GM19238 (cell line): ENCODE data around the gene PPP1R3C.

Experiments
- DNase-seq: peaks from one replicate; pipeline ENCODE4 v3.0.0; 2011; ENCODE audit warnings: low spot score; ENCODE audit not compliant: insufficient read length

PPP1R3C gene

GRCh38 chr10:91629715-91630549, 2.9 kb downstream of the PPP1R3C start:
- no peak for DNase-seq

DNA sequence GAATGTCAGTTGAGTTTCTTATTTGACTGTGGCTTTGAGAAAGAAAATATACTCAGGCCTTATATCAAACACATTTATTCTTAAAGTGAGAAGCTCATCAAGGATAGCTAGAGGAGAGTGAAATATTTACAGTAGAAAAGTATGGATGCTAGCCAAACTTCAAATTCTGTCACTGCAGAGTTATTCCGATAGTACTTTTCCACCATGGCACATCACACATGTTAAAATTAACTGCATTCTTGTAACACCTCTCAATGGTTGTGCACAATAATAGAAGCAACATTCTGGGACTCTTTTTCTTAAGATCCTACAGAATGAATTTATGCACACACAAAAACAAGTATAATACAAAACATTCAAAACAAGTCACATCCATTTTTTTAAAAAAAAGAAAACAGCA, 4.5 kb downstream of the PPP1R3C start:
- no peak for DNase-seq

GRCh38 chr10:91627344-91628102, 5.3 kb downstream of the PPP1R3C start:
- DNase-seq, result no peak

- no peak for DNase-seq
Measured at GRCh38 chr10:91626936-91627335, 5.9 kb downstream of the PPP1R3C start.

DNA sequence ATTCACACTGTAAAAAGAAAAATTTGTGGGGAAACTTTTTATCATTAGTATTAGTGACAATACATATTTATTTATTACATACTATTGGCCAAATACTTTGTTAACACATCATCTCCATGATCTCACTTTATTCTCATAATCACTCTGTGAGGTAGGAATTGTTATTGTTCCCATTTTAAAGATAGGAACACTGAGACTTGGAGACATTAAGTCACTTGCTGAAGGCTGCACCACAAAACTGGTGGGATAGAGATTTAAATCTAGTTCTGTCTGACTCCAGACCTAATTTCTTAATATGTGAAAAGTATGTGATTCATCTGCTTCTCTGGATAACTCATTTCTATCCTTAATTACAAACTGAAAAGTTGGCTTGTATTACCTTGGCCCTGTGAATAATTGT, 8.2 kb downstream of the PPP1R3C start:
- DNase-seq, result no peak

DNA sequence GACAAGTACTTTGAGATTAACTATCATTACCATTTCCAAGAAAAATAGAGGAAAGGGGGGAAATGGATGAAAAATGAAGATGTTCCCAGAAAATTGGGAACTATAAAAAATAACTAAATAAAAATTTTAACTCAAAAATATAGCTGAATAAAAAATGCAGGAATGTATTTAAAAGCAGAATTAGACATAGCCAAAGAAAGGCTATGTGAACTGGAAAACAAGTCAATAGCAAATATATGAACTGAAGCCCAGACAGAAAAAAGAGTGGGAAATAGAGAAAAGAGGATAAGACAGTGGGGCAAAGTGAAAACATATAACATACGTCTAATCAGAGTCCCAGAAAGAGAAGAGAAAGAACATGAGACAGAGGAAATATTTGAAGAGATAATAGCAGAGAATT, 10.3 kb downstream of the PPP1R3C start:
- DNase-seq, result no peak

DNA sequence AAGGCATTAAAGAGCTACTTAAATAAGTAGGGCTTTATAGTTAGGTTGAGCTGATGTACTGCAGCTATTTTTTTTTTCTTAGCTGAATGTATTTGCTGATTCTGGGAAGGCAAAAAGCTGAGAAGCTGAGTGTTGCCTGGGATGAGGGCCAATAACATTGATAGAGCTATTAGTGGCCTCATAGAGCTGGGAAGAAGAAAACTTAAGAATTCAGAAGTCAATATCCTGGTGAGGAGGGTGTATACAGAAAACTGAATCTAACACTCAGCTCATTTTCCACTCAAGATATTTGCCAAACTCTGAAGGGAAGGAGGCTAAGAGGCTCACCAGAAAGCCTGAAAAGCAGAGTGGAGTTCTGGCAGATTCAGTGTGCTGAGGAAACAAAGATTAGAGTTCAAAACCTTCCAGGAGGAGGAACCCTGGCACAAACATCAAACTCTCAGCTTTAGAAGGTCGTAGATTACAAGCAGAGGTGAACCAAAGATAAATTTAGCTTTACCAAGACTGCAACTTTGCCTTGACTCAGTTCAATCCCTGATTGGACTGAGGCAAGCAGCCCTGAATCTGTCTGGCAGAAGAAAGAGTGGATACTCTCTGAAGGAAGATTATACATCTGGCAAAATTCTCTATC, 11.3 kb downstream of the PPP1R3C start:
- no peak for DNase-seq

- no peak for DNase-seq
Measured at GRCh38 chr10:91617072-91617609, 15.7 kb downstream of the PPP1R3C start.

GRCh38 chr10:91616137-91616536, 16.7 kb downstream of the PPP1R3C start:
- DNase-seq, result no peak

DNA sequence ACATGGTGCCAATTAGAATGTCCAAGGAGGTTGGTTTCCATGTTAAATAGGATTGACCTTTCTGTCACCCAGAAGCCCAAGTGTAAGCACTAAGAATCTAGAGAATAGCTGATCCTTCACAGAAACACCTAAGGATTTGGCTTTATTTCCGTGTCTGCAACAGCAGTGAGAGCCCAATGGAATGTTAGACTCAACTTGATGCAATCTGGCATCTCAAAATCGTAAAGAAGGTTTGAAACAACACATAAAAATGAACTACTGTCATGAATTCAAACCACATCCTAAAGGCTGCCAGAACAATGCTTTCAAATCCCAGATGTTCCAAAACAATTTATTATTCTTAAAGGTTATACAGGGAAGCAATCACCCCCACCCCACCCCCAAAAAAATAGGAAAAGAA, 18.6 kb downstream of the PPP1R3C start:
- DNase-seq, result no peak

DNA sequence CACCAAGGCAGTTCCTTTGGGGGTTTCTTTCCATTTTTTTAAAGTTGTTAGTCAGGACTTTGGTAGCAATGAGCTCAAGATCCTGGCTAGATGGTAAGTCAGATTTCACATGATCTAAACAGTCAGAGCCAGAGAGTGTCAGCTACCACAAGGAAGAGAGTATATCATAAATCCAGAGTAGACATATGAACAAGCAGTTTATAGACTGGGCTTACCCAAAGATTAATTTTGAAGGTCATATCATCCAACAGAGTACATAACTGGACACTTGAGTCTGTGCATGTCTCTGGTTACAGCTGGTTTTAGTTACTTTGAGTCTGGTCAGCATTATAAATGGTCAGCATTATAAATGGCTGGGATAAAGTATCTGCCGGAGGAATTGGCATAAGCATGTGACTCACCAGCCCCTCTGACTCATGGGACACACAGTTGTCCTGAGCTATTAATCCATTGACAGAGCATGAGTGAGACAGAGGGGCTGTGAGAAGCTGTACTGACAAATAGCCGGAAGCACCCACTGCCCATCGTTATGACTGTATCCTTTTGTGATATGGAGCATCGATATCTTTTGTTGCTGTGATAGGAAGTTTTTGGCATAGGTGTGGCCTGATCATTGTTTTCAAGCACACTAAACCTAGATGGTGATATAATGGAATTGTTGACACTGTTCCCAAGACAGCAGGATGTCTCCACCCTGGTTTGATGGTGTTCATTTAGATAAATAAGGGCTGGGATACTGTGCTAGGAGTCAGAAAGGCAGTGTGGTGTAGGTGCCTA, 19.3 kb downstream of the PPP1R3C start:
- no peak for DNase-seq

DNA sequence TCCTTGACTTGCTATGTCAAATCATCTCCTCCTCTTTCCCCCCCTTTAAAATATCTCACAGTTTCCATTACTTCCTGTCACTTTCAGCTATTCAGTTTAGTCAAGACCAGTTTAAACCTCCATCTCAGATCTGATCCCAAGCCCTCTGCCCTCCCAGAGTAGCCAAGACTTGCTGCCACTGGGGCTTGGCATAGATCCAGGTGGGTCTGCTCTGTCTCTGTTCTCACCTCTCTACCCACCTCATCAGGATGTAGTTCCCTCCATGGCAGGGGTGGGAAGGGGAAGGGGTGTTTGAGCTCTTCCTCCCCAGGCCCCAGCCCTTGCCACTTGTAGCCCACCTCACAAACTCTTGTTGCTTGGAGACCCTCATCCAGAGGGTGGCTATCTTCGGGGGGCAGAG, 22.0 kb downstream of the PPP1R3C start:
- no peak for DNase-seq

DNA sequence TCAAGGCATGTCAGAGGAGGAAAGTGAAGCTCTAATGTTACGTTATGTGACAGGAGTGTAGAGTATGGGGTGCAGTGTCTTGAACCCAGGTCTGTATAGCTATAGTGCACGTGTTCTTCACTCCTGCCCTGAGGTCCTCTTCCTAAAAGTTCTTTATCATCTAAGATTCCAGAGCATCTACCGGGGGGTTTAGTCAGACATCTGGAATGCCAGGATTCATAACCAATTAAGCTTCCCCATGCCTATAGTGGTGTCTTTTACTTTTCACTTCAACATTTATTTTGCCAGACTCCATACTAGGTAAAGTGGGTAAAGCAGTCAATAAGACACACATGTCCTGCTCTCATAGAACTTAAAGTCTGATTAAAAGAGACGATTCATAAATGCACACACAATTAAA, 22.4 kb downstream of the PPP1R3C start:
- DNase-seq, result no peak

DNA sequence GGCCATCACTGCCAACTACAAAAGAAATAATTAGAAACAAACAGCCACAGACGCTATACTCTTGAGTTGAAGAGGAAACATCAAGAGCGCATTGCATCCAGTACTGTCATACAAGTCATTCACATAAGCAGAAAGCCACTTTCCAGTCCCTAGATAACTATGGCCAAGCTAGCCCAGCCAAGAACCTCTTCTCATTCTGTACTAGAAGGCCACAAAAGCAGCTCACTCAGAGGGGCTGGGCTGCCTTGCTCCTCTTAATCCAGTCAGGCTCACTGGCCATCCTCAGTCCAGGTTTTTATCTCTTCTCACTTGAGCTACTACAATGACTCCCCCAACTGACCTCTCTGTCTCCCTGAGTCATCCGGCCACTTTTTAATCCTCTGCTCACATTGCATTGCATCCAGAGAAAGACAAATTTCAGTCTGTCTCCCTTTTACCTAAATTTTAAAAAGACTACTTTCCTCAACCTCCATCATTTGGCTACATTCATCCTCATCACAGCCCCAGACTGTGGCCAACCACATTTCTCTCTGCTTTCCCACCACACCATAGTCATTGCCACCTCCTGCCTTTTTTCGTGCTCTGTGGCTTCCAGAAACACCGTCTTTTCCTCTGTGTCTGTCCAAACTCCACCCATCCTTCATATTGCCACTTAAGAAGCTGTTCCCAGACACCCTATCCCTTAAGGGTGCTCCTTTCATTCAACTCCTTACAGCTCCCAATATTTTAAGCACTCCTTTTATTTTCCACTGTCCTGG, 25.0 kb downstream of the PPP1R3C start:
- DNase-seq, result no peak

DNA sequence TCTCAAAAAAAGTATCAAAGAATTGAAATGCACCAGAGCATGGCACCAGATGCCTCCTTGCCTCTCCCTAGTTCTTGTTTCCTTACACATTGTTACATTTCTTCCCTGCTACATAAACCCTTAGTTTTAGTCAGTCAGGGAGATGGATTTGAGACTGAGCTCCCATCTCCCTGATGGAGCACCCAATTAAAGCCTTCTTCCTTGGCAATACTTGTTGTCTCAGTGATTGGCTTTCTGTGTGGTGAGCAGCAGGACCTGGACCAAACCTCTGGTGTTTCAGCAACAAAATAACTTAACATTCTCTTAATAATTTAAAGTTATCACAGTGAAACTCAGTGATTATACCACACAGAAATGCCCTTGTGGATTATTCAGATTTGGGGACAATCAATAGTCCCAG, 26.9 kb downstream of the PPP1R3C start:
- no peak for DNase-seq

DNA sequence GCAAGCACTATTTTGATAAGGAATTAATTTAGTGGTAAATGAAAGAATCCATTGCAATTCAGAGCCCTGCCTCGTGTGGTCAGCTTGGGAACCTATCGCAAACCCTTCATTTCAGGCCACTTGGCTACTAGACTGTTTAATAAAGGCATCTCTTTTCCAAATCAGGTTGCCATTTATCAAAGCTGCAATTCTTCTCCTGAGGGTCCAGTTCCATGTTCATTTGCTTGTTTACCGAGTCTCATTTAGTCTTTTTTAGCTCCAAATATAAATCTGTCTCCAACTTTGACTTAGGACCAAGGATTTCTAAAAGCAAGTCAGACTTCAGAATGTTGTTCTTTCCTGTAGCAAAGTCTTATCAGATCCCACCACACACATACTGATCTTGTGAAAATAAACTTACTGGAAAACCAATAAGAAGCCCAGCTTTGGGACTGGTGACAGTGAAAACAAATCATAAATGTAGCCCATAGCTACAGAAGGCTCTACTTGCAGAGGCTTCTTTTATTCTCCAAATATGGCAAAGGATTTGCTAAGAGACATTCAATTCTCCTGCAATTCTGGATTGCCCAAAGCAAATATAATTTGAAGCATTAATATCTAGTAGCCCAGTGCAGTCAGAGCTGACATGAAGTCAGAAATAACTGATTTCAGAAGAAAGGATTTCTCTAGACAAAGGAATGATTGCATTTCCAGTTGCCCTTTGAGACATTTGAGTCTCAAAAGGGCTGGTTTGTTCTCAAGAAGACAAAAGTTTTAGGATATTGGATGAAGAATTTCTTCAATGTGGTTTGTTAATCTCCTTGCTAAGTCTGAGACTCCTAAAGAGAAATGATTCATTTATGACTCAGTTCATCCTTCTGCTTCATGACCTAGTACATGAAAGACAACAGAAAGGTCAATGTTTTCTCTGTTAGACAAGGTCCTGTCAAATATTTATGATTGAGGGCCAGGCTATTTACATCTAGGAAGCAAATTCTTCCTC, 28.0 kb downstream of the PPP1R3C start:
- no peak for DNase-seq

DNA sequence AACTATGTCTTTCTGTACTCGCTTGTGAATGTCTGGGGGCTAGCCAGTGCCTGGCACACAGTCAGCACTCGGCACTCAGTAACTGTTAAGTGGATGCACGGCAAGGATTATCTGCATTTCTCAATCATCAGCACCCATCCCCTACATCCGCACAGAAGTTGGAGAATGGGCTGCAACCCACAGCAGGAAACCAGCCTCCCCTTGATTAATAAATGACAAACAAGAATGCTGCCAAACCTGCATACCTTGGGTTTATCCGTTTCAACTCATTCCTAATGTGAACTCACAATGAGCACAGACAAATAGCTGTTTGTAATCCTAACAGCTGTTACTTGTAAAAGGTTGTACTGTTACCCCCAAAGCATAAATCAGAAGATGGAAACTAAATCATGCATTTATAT, 28.9 kb downstream of the PPP1R3C start:
- no peak for DNase-seq

DNA sequence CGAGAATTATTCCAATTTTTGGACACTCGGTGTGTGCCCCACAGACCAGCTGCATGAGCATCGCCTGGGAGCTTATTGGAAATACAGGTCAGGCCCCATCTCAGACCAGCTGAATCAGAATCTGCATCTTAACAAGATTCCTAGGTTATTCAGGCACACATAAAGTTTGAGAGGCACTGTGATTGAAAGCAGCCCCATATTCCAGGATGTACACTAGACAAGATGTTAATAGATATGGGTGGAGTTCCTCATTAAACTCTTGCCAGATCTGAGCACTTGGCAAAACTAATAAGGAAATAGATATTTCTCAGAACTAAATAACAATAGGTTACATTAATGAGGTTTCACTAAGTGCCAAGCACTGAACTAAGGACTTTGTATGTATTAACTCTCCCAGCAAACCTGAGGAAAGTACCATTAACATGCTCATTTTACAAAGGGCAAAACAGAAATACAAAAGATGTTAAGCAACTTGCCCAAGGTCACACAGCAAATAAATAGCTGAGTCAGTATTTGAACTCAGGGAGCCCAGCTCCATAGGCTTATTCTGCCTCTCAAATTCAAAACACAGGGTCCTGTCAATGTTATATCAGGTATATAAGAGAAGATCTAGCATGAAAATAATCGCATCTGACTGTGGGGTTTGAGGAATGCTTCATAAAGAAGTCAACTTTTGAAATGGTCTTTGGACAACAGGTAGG, 29.9 kb downstream of the PPP1R3C start:
- DNase-seq, result no peak

GRCh38 chr10:91602449-91602848, 30.4 kb downstream of the PPP1R3C start:
- DNase-seq, result no peak
